HepG2 (cell line): ENCODE measurements around the gene SORBS2.

Source experiments
- CEBPB ChIP-seq: IDR thresholded peaks from 2 replicates; pipeline ENCODE4 v1.6.1; 2011; ENCODE audit warnings: low read depth, low read length, improper control_type of control experiment, borderline replicate concordance
- CENPT ChIP-seq: sonication (generic); formaldehyde crosslinking; IDR thresholded peaks from 2 replicates; pipeline ENCODE4 v1.8.0; 2022; ENCODE audit warnings: low read depth, mild to moderate bottlenecking, moderate library complexity, missing genetic modification reagents
- EZH2 ChIP-seq: conservative IDR thresholded peaks from 2 replicates; pipeline ENCODE4 v1.6.1; 2012; ENCODE audit warnings: mild to moderate bottlenecking, low read depth, low read length, moderate library complexity
- KDM3A ChIP-seq: IDR thresholded peaks from 2 replicates; pipeline ENCODE4 v1.6.1; 2018; ENCODE audit warnings: low read depth, missing compliant biosample characterization
- POLR2AphosphoS5 ChIP-seq: IDR thresholded peaks from 2 replicates; pipeline ENCODE4 v1.6.1; 2012; ENCODE audit warnings: low read depth, low read length
- RXRB ChIP-seq: IDR thresholded peaks from 2 replicates; pipeline ENCODE4 v1.6.1; 2016; ENCODE audit warnings: borderline replicate concordance, missing genetic modification reagents, missing compliant biosample characterization
- SETDB1 ChIP-seq: sonication (generic); formaldehyde crosslinking; IDR thresholded peaks from 2 replicates; pipeline ENCODE4 v1.5.1; 2020; ENCODE audit warnings: missing genetic modification reagents, mild to moderate bottlenecking, borderline replicate concordance
- ZNF251 ChIP-seq: sonication (generic); formaldehyde crosslinking; IDR thresholded peaks from 2 replicates; pipeline ENCODE4 v1.9.0; 2021; ENCODE audit warnings: mild to moderate bottlenecking, missing genetic modification reagents
- ZNF44 ChIP-seq: sonication (generic); formaldehyde crosslinking; IDR thresholded peaks from 2 replicates; pipeline ENCODE4 v1.5.1; 2020; ENCODE audit warnings: mild to moderate bottlenecking, missing genetic modification reagents
- TF ChIP-seq, protein P1 (sequence below): sonication (generic); formaldehyde crosslinking; IDR thresholded peaks from 2 replicates; pipeline ENCODE4 v1.4.0; 2020; ENCODE audit warnings: missing genetic modification reagents
- TF ChIP-seq, protein P2 (sequence below), 2 experiments: sonication (generic) in 1 of 2; formaldehyde crosslinking in 1 of 2; IDR thresholded peaks; 2 replicates each; pipeline versions ENCODE4 v1.5.1 to v1.6.1; 2011 to 2020; ENCODE audit warnings: borderline replicate concordance in 1 of 2, low read depth in 1 of 2, low read length in 1 of 2, mild to moderate bottlenecking in 1 of 2, missing genetic modification reagents in 1 of 2, moderate library complexity in 1 of 2

DNA sequence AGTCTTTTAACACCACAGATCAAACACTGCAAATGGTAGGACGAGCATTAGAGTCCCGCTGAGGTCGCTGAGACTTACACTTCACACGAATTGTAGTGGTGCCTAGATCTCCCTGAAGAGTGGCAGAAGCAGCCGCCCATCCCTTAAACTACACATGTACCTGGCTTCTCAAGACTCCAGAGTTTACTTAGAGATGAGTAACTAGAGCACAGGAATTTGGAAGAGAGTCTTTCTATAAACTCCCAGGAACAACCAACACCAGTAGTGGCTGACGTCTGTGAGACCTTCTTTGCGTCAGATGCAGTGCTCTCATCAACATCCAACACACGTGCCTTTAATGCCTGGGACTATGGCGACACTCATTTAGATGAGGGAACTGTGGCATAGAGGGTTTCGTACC lies 12.6 kb downstream of the SORBS2 start:
- TF ChIP-seq CEBPB (no peak), ZNF44 (CRISPR knock-in tag) (no peak), RXRB (no peak), CENPT (no peak), POLR2AphosphoS5 (no peak), SETDB1 (CRISPR knock-in tag) (no peak), KDM3A (no peak), EZH2 (no peak), ZNF251 (CRISPR knock-in tag) (no peak)
- TF ChIP-seq, protein P1, sequence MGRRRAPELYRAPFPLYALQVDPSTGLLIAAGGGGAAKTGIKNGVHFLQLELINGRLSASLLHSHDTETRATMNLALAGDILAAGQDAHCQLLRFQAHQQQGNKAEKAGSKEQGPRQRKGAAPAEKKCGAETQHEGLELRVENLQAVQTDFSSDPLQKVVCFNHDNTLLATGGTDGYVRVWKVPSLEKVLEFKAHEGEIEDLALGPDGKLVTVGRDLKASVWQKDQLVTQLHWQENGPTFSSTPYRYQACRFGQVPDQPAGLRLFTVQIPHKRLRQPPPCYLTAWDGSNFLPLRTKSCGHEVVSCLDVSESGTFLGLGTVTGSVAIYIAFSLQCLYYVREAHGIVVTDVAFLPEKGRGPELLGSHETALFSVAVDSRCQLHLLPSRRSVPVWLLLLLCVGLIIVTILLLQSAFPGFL, result no peak
- TF ChIP-seq, protein P2, sequence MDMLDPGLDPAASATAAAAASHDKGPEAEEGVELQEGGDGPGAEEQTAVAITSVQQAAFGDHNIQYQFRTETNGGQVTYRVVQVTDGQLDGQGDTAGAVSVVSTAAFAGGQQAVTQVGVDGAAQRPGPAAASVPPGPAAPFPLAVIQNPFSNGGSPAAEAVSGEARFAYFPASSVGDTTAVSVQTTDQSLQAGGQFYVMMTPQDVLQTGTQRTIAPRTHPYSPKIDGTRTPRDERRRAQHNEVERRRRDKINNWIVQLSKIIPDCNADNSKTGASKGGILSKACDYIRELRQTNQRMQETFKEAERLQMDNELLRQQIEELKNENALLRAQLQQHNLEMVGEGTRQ (IDR thresholded peaks at IDR 0.05; ENCODE audit: low read depth, low read length), result no peak
- TF ChIP-seq, protein P2 (CRISPR knock-in tag; IDR thresholded peaks at IDR 0.05; ENCODE audit: borderline replicate concordance), result no peak
